Measurements from ENCODE around the gene ADRA2C.

ADRA2C gene

GRCh38 chr4:3776166-3777032 lies 10.2 kb downstream of the ADRA2C start:
- no peak for DNase-seq (ENCODE audit: low read depth, low spot score)

- no peak for DNase-seq (ENCODE audit: low read depth, low spot score)
Observed at GRCh38 chr4:3777033-3777390, 10.8 kb downstream of the ADRA2C start.

GRCh38 chr4:3777669-3778068 lies 11.5 kb downstream of the ADRA2C start:
- DNase-seq (ENCODE audit: low read depth, low spot score): no peak

- DNase-seq (ENCODE audit: low read depth, low spot score): no peak
Observed at GRCh38 chr4:3779509-3779908, 13.3 kb downstream of the ADRA2C start.

GRCh38 chr4:3780347-3781171 lies 14.4 kb downstream of the ADRA2C start:
- no peak for DNase-seq (ENCODE audit: low read depth, low spot score)

- DNase-seq (ENCODE audit: low read depth, low spot score): no peak
Observed at GRCh38 chr4:3781193-3781886, 15.2 kb downstream of the ADRA2C start.

- DNase-seq (ENCODE audit: low read depth, low spot score): no peak
Observed at GRCh38 chr4:3781997-3782930, 16.1 kb downstream of the ADRA2C start.

- DNase-seq (ENCODE audit: low read depth, low spot score): peak; percentile 17
Observed at GRCh38 chr4:3783693-3784306, 17.6 kb downstream of the ADRA2C start.

GRCh38 chr4:3784454-3785291 lies 18.5 kb downstream of the ADRA2C start:
- DNase-seq (ENCODE audit: low read depth, low spot score): no peak

- no peak for DNase-seq (ENCODE audit: low read depth, low spot score)
Observed at GRCh38 chr4:3785292-3785565, 19.0 kb downstream of the ADRA2C start.

GRCh38 chr4:3786196-3786869 lies 20.1 kb downstream of the ADRA2C start:
- DNase-seq (ENCODE audit: low read depth, low spot score): peak; percentile 52

GRCh38 chr4:3787489-3788365 lies 21.5 kb downstream of the ADRA2C start:
- no peak for DNase-seq (ENCODE audit: low read depth, low spot score)

GRCh38 chr4:3788366-3788660 lies 22.1 kb downstream of the ADRA2C start:
- DNase-seq (ENCODE audit: low read depth, low spot score): no peak

- no peak for DNase-seq (ENCODE audit: low read depth, low spot score)
Observed at GRCh38 chr4:3789587-3789986, 23.4 kb downstream of the ADRA2C start.

- no peak for DNase-seq (ENCODE audit: low read depth, low spot score)
Observed at GRCh38 chr4:3790006-3790561, 23.9 kb downstream of the ADRA2C start.

- DNase-seq (ENCODE audit: low read depth, low spot score): no peak
Observed at GRCh38 chr4:3791256-3791655, 25.1 kb downstream of the ADRA2C start.

GRCh38 chr4:3791910-3792542 lies 25.8 kb downstream of the ADRA2C start:
- DNase-seq (ENCODE audit: low read depth, low spot score): peak; percentile 73

GRCh38 chr4:3792813-3793212 lies 26.6 kb downstream of the ADRA2C start:
- no peak for DNase-seq (ENCODE audit: low read depth, low spot score)
